Measurements from ENCODE around the gene CA4.
A peak's percentile ranks its signal among the peaks of the same experiment; 100 is the strongest.

CA4 gene

GRCh38 chr17:60130466-60130865 is 19.3 kb upstream of the CA4 start:
- no peak for DNase-seq

GRCh38 chr17:60134396-60135150 is 15.2 kb upstream of the CA4 start:
- DNase-seq: peak; percentile 69

- DNase-seq: peak; percentile 96
Measured at GRCh38 chr17:60135151-60135950, 14.4 kb upstream of the CA4 start.

- DNase-seq: peak; percentile 19
Measured at GRCh38 chr17:60135951-60136666, 13.7 kb upstream of the CA4 start.

- no peak for DNase-seq
Measured at GRCh38 chr17:60137731-60138130, 12.0 kb upstream of the CA4 start.

- no peak for DNase-seq
Measured at GRCh38 chr17:60138769-60139437, 10.9 kb upstream of the CA4 start.

GRCh38 chr17:60139438-60140285 is 10.1 kb upstream of the CA4 start:
- DNase-seq: no peak

GRCh38 chr17:60141111-60142018 is 8.4 kb upstream of the CA4 start:
- no peak for DNase-seq

GRCh38 chr17:60142872-60143499 is 6.8 kb upstream of the CA4 start:
- peak; percentile 93 for DNase-seq

- peak; percentile 65 for DNase-seq
Measured at GRCh38 chr17:60145006-60145935, 4.5 kb upstream of the CA4 start.

GRCh38 chr17:60146206-60146605 is 3.6 kb upstream of the CA4 start:
- no peak for DNase-seq

- no peak for DNase-seq
Measured at GRCh38 chr17:60147553-60148223, 2.1 kb upstream of the CA4 start.

- peak; percentile 71 for DNase-seq
Measured at GRCh38 chr17:60148373-60148772, 1.4 kb upstream of the CA4 start.

GRCh38 chr17:60151355-60151754 is 1.6 kb downstream of the CA4 start:
- DNase-seq: peak; percentile 17

GRCh38 chr17:60153606-60154390 is 4.0 kb downstream of the CA4 start:
- DNase-seq: no peak

GRCh38 chr17:60154616-60155426 is 5.0 kb downstream of the CA4 start:
- DNase-seq: peak; percentile 60

- DNase-seq: no peak
Measured at GRCh38 chr17:60155427-60155814, 5.6 kb downstream of the CA4 start.
